GM21723 (cell line): ENCODE measurements around the gene TAX1BP3.

Experiments used
- ATAC-seq: cut with Tn5 transposase; IDR thresholded peaks from one replicate; pipeline ENCODE4 v1.9.1; 2021; ENCODE audit warnings: mild to moderate bottlenecking, moderate library complexity; ENCODE audit not compliant: unreplicated experiment

Gene TAX1BP3

GRCh38 chr17:3688852-3689261, 20.5 kb upstream of the TAX1BP3 start:
- ATAC-seq = no peak

- ATAC-seq = no peak
These were observed 19.7 kb upstream of the TAX1BP3 start for GRCh38 chr17:3688027-3688553.

- no peak for ATAC-seq
These were observed 16.8 kb upstream of the TAX1BP3 start for GRCh38 chr17:3685174-3685573.

- ATAC-seq = peak; percentile 63
These were observed 14.7 kb upstream of the TAX1BP3 start for GRCh38 chr17:3683054-3683511.

GRCh38 chr17:3682033-3682432, 13.7 kb upstream of the TAX1BP3 start:
- no peak for ATAC-seq

GRCh38 chr17:3681565-3681964, 13.2 kb upstream of the TAX1BP3 start:
- no peak for ATAC-seq

- ATAC-seq = no peak
These were observed 12.7 kb upstream of the TAX1BP3 start for GRCh38 chr17:3681057-3681456.

- ATAC-seq = no peak
These were observed 11.3 kb upstream of the TAX1BP3 start for GRCh38 chr17:3679531-3680126.

- no peak for ATAC-seq
These were observed 10.6 kb upstream of the TAX1BP3 start for GRCh38 chr17:3678821-3679530.

GRCh38 chr17:3678095-3678820, 9.9 kb upstream of the TAX1BP3 start:
- no peak for ATAC-seq

- ATAC-seq = no peak
These were observed 7.5 kb upstream of the TAX1BP3 start for GRCh38 chr17:3675886-3676285.

- ATAC-seq = no peak
These were observed 4.2 kb upstream of the TAX1BP3 start for GRCh38 chr17:3672571-3672970.

- ATAC-seq = no peak
These were observed 1.2 kb upstream of the TAX1BP3 start for GRCh38 chr17:3669548-3669947.

- ATAC-seq = peak; percentile 17
These were observed 638 bp upstream of the TAX1BP3 start for GRCh38 chr17:3669085-3669347.

- ATAC-seq = peak; percentile 9
These were observed 756 bp downstream of the TAX1BP3 start for GRCh38 chr17:3667366-3668278.

- ATAC-seq = no peak
These were observed 1.9 kb downstream of the TAX1BP3 start for GRCh38 chr17:3666516-3666915.

- ATAC-seq = no peak
These were observed 2.5 kb downstream of the TAX1BP3 start for GRCh38 chr17:3665834-3666233.

GRCh38 chr17:3663102-3664011, 5.0 kb downstream of the TAX1BP3 start:
- no peak for ATAC-seq

- ATAC-seq = no peak
These were observed 8.0 kb downstream of the TAX1BP3 start for GRCh38 chr17:3660311-3660891.
